Measurements from ENCODE around the gene PIAS2.

PIAS2 gene

DNA sequence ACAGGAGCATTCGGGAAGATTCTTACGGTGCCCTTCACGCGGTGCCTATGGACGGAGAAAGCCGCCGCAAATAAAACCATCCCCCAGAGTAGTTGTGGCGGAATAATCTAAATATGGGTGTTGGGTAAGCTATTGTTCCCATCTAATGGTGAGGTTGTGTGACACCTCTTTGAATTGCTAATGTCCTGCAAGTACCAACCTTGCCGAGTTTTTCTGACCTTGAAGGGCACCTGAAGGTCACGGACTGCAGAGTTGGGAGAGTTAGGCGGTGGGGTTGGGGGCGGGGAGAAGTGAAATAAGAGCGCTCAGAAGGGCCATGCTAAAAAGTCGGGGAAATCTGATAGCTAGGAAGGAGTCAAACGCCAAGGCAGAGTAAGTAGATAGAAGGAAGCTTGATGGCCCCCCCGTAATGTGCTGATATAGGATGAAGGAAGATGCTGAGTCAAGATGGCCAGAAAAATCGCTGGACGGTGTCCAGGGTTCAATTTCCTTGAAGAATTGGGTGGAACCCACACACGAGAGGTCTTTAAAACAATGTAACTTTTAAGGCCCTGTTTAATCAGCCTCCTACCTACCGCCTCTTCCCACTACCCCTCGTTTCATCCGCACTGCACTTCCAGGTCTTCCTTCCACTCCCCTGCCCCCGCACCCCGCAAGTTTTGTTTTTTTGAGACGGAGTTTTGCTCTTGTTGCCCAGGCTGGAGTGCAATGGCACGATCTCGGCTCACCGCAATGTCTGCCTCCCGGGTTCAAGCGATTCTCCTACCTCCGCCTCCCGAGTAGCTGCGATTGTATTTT lies 695 bp upstream of the PIAS2 start:
- peaks cover 5% of the 10 kb centered on the region for H3K36me3 Mint-ChIP-seq (ENCODE audit: low read depth)
- H3K4me1 Mint-ChIP-seq (ENCODE audit: low read depth): peaks cover 33% of the 10 kb centered on the region
- peak overlapping the region; percentile 81 for H3K4me3 Mint-ChIP-seq
- H3K27ac Mint-ChIP-seq: peak overlapping the region; percentile 75
- H3K27me3 Mint-ChIP-seq (ENCODE audit: low read depth): peaks cover 3% of the 10 kb centered on the region
- H3K9me3 Mint-ChIP-seq: no peaks in the 10 kb centered on the region

DNA sequence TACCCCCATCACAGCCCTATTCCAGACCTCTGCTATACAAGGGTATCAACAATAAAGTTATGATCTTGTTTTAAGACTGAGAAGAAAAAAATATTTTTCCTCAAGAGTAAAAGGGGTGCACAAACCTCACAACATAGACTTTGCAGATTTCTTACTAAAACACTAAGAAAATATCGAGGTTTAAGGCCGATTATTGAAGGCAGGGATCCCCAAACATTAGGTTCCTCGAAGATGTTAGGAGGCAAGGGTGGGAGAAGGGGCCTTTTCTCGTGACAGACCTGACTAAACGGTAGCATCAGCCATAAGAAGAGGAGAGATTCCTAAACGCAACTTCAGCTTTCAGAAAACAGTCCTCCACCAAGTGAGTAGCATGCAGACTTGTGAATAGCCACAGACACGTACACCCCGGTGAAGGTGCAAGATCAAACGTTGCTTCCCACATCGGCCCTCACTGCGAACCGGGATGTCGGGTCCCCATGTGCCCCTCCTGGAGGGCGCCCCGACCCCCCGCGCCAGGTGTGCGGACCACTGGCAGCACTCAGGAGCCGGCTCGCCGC lies 678 bp downstream of the PIAS2 start:
- Mint-ChIP-seq H3K9me3 (no peaks in the 10 kb centered on the region), H3K27ac (peak overlapping the region; percentile 87), H3K4me3 (peak overlapping the region; percentile 90), H3K27me3 (ENCODE audit: low read depth) (peaks cover 3% of the 10 kb centered on the region), H3K4me1 (ENCODE audit: low read depth) (peaks cover 34% of the 10 kb centered on the region), H3K36me3 (ENCODE audit: low read depth) (peaks cover 5% of the 10 kb centered on the region)

DNA sequence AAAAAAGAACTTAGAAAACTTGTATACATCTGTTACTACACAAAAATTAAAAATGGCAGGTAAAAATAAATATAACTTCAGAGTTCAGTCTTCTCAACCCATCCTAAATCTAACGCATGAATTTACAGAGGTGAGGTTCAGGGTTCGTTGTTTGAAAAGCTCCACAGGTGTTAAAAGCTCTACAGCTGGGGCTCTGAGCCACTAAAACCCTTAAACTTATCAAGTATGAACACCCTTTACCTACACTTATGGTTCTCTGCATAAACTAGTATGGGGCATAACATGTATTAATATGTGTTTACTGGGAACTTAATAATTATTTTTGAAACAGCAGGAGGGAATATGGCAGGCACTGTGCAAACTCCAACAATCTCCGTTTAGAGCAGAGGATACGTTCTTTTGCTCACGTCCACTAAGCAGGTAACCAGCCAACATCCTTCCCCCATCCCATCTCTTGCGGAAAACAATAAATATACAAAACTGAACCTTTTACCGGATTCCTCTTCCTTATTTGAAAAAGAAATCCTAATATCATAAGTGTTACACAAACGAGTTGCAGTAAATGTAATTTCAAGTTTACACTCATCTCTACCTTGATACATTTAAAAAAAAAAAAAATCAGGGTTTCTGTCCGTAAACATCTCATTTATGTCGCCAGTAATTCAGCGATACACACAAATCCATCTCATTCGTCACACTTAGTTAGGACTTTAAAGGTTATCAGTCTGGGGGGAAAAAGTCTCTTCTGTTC lies 1.3 kb downstream of the PIAS2 start:
- Mint-ChIP-seq H3K36me3 (ENCODE audit: low read depth) (peaks cover 5% of the 10 kb centered on the region), H3K27ac (peak overlapping the region; percentile 87), H3K4me3 (peak overlapping the region; percentile 90), H3K4me1 (ENCODE audit: low read depth) (peaks cover 34% of the 10 kb centered on the region), H3K9me3 (no peaks in the 10 kb centered on the region), H3K27me3 (ENCODE audit: low read depth) (peaks cover 3% of the 10 kb centered on the region)

DNA sequence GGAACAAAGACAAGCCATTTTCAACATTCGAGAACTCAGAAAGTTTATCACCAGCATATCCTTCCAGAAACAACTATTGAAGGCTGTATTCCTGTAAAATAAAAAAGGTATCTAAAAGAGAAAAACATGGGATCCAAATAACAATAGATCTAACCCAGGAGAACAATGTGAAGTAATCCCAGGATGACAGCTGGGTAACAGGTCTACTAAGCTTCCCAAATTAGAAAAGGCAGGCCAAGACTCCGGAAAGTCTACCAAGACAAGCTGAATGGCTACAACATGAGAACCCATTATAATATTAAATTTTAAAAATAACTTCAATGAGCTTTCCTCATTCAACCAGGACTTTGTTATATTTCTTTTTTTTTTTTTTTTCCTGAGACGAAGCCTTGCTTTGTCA lies 6.5 kb downstream of the PIAS2 start:
- no peak overlapping the region for H3K27ac Mint-ChIP-seq
- no peaks in the 10 kb centered on the region for H3K27me3 Mint-ChIP-seq (ENCODE audit: low read depth)
- H3K9me3 Mint-ChIP-seq: peaks cover 3% of the 10 kb centered on the region
- H3K4me3 Mint-ChIP-seq: no peak overlapping the region
- H3K36me3 Mint-ChIP-seq (ENCODE audit: low read depth): peaks cover 17% of the 10 kb centered on the region
- peaks cover 24% of the 10 kb centered on the region for H3K4me1 Mint-ChIP-seq (ENCODE audit: low read depth)

DNA sequence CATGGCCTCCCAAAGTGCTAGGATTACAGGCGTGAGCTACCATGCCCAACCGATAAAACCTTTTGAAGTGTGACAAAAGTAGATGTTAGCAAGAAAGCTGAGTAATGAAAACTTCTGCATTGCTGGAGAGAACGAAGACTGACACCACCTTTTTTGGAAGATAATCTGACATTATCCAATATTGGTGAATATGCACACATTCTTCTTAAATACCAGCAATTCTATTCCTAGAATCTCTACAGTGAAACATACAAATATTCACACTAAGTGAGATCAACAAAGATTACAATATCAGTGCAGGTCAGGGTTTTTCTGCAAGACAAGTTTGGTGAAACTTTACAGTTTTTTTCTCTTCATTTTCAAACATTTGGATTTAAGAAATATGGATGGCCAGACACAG lies 7.8 kb downstream of the PIAS2 start:
- peaks cover 3% of the 10 kb centered on the region for H3K9me3 Mint-ChIP-seq
- H3K4me3 Mint-ChIP-seq: no peak overlapping the region
- peaks cover 13% of the 10 kb centered on the region for H3K4me1 Mint-ChIP-seq (ENCODE audit: low read depth)
- no peak overlapping the region for H3K27ac Mint-ChIP-seq
- H3K36me3 Mint-ChIP-seq (ENCODE audit: low read depth): peaks cover 16% of the 10 kb centered on the region
- no peaks in the 10 kb centered on the region for H3K27me3 Mint-ChIP-seq (ENCODE audit: low read depth)

DNA sequence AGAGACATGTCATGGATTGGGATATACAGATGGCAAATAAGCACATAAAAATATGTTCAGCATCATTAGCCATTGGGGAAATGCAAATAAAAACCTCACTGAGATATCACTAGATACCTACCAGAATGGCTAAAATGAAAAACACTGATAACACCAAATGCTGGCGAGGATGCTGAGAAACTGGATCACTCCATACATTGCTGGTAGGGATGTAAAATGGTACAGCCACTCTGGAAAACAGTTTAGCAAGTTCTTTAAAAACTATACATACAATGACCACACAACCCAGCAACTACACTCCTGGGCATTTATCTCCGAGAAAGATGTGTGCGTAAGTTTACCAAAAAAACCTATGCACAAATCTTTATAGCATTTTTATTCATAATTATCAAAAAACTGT lies 13.9 kb downstream of the PIAS2 start:
- no peak overlapping the region for H3K4me3 Mint-ChIP-seq
- H3K4me1 Mint-ChIP-seq (ENCODE audit: low read depth): peaks cover 7% of the 10 kb centered on the region
- no peak overlapping the region for H3K27ac Mint-ChIP-seq
- H3K27me3 Mint-ChIP-seq (ENCODE audit: low read depth): no peaks in the 10 kb centered on the region
- peaks cover 3% of the 10 kb centered on the region for H3K9me3 Mint-ChIP-seq
- peaks cover 19% of the 10 kb centered on the region for H3K36me3 Mint-ChIP-seq (ENCODE audit: low read depth)

DNA sequence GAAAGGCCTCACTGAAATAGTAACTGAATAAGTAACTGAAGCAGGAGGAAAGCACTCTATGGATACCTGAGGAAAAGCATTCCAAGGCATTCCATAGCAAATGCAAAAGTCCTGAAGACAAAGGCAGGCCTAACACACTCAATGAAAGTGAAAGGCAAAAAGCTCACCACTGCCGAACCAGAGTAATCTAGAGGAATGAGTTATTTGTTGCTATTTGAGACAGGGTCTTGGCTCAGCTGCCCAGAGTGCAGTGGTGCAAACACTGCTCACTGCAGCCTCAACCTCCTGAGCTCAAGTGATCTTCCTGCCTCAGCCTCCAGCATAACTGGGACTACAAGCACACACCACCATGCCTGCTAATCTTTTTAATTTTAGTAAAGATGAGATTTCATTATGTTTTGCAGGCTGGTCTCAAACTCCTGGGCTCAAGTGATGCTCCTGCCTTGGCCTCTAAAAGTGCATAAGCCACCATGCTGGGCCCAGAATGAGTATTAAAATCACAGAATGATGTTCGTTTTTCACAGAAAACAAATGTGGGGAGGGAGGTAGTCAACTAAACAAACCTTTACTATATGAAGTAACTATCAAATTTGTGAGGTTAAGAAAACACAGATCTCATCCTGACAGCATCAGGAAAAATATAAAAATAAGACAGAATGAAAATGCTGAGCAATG lies 17.9 kb downstream of the PIAS2 start:
- H3K4me3 Mint-ChIP-seq: no peak overlapping the region
- no peaks in the 10 kb centered on the region for H3K9me3 Mint-ChIP-seq
- H3K4me1 Mint-ChIP-seq (ENCODE audit: low read depth): peaks cover 3% of the 10 kb centered on the region
- H3K27ac Mint-ChIP-seq: peak overlapping the region; percentile 41
- no peaks in the 10 kb centered on the region for H3K27me3 Mint-ChIP-seq (ENCODE audit: low read depth)
- peaks cover 8% of the 10 kb centered on the region for H3K36me3 Mint-ChIP-seq (ENCODE audit: low read depth)

DNA sequence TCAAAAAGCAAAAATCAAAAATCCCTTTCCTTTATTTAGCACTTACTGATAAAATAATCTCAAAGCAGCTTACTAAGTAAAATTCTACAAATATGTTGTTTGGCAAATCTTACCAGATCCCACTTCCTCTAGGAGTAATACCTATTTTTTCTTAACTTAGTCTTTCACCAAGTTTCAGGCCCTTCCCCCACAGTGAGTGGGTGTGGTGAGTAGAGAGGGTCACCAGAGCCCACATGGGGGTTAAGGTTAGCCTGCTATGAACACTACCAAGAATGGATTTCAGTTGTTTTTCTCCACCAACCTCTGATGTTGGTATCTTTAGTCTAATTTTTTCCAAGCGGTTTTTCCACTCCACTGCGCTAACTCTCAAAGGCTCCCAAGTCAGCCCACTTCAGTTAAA lies 23.2 kb downstream of the PIAS2 start:
- peaks cover 20% of the 10 kb centered on the region for H3K4me1 Mint-ChIP-seq (ENCODE audit: low read depth)
- peaks cover 18% of the 10 kb centered on the region for H3K36me3 Mint-ChIP-seq (ENCODE audit: low read depth)
- no peak overlapping the region for H3K4me3 Mint-ChIP-seq
- H3K9me3 Mint-ChIP-seq: peaks cover 9% of the 10 kb centered on the region
- H3K27me3 Mint-ChIP-seq (ENCODE audit: low read depth): no peaks in the 10 kb centered on the region
- no peak overlapping the region for H3K27ac Mint-ChIP-seq

DNA sequence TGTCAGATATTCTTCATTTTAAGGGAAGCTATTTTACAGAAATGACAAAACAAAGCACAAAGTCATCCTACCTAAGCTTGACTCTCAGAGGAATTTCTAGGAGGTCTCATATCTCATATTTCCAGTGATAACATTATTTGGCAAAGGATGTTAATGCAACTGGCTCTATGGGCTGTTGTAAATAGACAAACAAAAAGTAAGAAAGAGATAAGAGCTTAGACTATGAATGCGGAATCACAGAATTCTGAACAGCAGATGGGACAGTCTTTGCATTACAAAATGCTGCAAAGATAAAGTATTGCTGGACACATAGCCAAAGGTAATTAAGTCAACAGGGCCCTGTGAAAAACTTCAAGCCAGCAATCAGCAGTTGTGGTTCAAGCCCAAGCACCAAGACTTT lies 23.9 kb downstream of the PIAS2 start:
- Mint-ChIP-seq H3K27ac (no peak overlapping the region), H3K27me3 (ENCODE audit: low read depth) (no peaks in the 10 kb centered on the region), H3K9me3 (peaks cover 15% of the 10 kb centered on the region), H3K4me3 (no peak overlapping the region), H3K4me1 (ENCODE audit: low read depth) (peaks cover 20% of the 10 kb centered on the region), H3K36me3 (ENCODE audit: low read depth) (peaks cover 26% of the 10 kb centered on the region)

DNA sequence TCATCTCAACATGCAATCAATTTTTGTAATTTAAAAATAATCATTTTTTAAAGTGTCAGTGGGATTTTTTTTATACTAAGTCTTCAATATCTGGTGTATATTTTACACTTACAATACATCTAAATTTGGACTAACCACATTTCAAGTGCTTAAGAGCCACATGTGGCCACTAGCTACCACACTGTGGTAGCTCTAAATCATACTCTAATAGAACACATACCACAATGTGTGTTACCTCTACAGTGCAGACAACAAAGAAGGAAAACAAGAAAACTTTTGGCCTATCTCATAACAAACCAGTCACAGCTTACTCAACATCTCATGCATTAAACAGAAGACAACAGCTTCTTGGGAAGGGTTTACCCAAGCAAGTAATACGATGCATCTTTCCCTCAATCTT lies 24.5 kb downstream of the PIAS2 start:
- Mint-ChIP-seq H3K27ac (no peak overlapping the region), H3K36me3 (ENCODE audit: low read depth) (peaks cover 30% of the 10 kb centered on the region), H3K27me3 (ENCODE audit: low read depth) (no peaks in the 10 kb centered on the region), H3K4me3 (no peak overlapping the region), H3K4me1 (ENCODE audit: low read depth) (peaks cover 20% of the 10 kb centered on the region), H3K9me3 (peaks cover 15% of the 10 kb centered on the region)

DNA sequence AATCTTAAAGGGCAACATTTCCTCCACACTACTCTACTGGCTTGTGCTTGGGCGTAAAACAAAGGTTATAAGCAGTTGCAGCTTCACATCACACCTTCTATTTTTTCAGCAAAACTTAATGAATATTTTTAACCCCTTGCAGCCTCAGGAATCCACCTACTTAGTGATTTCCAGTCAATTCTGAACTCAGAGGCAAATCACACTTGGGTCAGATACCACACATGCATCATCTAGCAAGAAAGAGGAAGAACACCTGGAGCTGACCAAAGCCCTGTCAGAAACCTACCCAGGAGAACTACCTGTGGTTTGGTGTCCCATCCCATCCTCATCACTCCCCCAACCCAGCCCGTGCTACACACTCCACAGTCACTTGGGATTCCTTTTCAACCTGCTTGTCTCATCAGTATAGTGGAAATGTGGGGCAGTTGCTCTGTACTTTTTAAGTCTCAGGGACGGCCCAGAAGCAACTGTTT lies 25.5 kb downstream of the PIAS2 start:
- Mint-ChIP-seq H3K4me1 (ENCODE audit: low read depth) (peaks cover 20% of the 10 kb centered on the region), H3K27me3 (ENCODE audit: low read depth) (no peaks in the 10 kb centered on the region), H3K9me3 (peaks cover 22% of the 10 kb centered on the region), H3K4me3 (no peak overlapping the region), H3K27ac (no peak overlapping the region), H3K36me3 (ENCODE audit: low read depth) (peaks cover 34% of the 10 kb centered on the region)

DNA sequence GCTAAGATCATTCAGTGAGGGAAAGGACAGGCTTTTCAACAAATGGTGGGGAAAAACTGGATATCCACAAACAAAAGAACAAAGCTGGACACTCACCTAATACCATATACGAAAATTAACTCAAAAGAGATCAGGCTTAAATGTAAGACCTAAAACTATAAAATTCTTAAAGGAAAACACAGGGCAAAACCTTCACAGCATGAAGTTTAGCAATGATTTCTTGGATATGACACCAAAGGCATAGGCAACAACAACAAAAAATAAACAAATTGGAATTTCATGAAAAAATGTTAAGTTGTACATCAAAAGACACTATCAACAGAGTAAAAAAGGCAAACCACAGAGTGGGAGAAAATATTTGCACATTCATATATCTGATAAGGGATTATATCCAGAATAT lies 28.3 kb downstream of the PIAS2 start:
- Mint-ChIP-seq H3K27me3 (ENCODE audit: low read depth) (no peaks in the 10 kb centered on the region), H3K27ac (no peak overlapping the region), H3K9me3 (peaks cover 22% of the 10 kb centered on the region), H3K4me1 (ENCODE audit: low read depth) (peaks cover 16% of the 10 kb centered on the region), H3K36me3 (ENCODE audit: low read depth) (peaks cover 36% of the 10 kb centered on the region), H3K4me3 (no peak overlapping the region)

DNA sequence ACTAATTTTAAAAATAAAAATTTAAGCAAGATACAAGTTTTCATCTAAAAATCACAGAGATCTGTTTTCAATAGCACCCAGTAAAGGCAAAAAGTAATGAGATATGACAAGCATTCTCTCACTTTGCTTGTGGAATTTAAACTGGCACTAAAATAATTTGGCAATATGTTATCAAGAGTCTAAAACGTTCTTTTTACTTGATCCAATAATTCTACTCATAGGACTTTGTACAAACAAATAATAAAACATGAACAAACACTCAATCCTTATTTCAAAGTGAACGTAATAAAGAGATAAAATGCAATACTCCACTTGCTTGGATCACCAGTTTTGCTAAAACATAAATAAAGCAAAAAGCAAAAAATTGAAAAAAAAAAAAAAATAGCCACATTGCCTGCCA lies 30.4 kb downstream of the PIAS2 start:
- Mint-ChIP-seq H3K4me3 (no peak overlapping the region), H3K27ac (no peak overlapping the region), H3K9me3 (peaks cover 22% of the 10 kb centered on the region), H3K27me3 (ENCODE audit: low read depth) (no peaks in the 10 kb centered on the region), H3K36me3 (ENCODE audit: low read depth) (peaks cover 35% of the 10 kb centered on the region), H3K4me1 (ENCODE audit: low read depth) (peaks cover 7% of the 10 kb centered on the region)

DNA sequence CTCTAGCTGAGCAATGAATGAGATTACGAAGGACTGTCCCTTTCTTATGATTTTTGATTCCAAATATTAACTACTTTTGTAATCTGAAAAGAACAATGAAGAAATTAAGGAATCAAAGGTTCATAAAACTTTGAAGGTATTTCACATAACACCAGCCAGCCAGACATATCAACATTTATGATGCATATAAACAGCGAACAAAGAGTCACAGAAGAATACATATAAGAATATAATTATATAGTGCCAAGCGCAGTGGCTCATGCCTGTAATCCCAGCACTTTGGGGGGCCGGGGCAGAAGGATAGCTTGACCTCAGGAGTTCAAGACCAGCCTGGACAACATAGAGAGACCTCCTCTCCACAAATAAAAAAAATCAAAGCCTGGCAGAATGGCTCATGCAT lies 34.1 kb downstream of the PIAS2 start:
- Mint-ChIP-seq H3K4me3 (no peak overlapping the region), H3K9me3 (peaks cover 19% of the 10 kb centered on the region), H3K4me1 (ENCODE audit: low read depth) (no peaks in the 10 kb centered on the region), H3K27me3 (ENCODE audit: low read depth) (no peaks in the 10 kb centered on the region), H3K36me3 (ENCODE audit: low read depth) (peaks cover 18% of the 10 kb centered on the region), H3K27ac (no peak overlapping the region)

All from T-helper 1 cell treated with Interleukin-12 subunit alpha and Interleukin-12 subunit beta and Interleukin-4 antibody, amounts not matched to agents 30 μg/mL and 1 μg/mL, for 36 hours (primary cell).